ENCODE data around the gene AKT2. TPM values are rescaled to one million over a fixed set of nuclear protein-coding genes. Genes with fewer than 3 reads are reported as not detected.

Gene AKT2
- total RNA-seq, 1 experiment from 2014 or later, result 150 TPM

DNA sequence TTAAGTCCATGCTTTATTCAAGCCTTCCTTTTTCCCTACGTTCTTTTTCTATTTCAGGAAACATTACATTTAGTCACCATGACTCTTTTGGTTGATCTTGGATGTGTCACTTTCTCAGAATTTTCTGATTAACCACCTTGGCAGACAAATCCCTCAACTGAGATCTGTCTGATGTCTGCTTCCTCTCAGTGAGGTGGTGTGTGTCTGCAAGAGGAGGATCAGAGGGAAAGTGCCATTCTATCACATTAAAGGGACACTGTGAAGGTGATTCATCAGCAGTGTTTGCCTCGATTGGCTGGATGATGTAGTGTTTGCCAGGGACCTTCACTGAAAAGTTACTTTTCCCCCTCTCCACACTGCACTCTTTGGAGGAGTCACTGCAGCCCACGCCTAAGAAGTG lies 55.7 kb downstream of the AKT2 start:
- no peaks in the 10 kb centered on the region for H3K27me3 ChIP-seq (ENCODE audit: insufficient read depth, low read length)
- no peak overlapping the region for H3K27ac Mint-ChIP-seq

More for the DNA sequence above, 55.7 kb downstream of the AKT2 start:
- H3K79me1 ChIP-seq (ENCODE audit: insufficient read depth, low read depth, low read length, poor library complexity, severe bottlenecking), result no peaks in the 10 kb centered on the region
- H2BK120ac ChIP-seq (ENCODE audit: low read depth, low read length, poor library complexity, severe bottlenecking), result no peak overlapping the region
- no peaks in the 10 kb centered on the region for H3K79me2 ChIP-seq (ENCODE audit: insufficient read depth, low read length)
- H2BK15ac ChIP-seq (ENCODE audit: low read depth, low read length), result no peak overlapping the region
- peaks cover under 1% of the 10 kb centered on the region for H3K23me2 ChIP-seq (ENCODE audit: insufficient read length, low read depth, low read length, poor library complexity, severe bottlenecking)
- Mint-ChIP-seq H3K9me3 (no peaks in the 10 kb centered on the region), H3K36me3 (ENCODE audit: insufficient read depth in 1 of 3, low read depth in 3 of 3) (peaks cover 0 to 4% (median 0%) of the 10 kb centered on the region in 3 experiments; a peak in 1 of 7 replicates), H3K4me1 (peaks cover 19% of the 10 kb centered on the region in 2 experiments), H3K27me3 (ENCODE audit: low read depth) (peaks cover 9% of the 10 kb centered on the region), H3K4me3 (no peak overlapping the region)
- no peak overlapping the region for H4K91ac ChIP-seq (ENCODE audit: insufficient read length, low read depth, low read length)
- H3K14ac ChIP-seq (ENCODE audit: insufficient read depth, low read length), result no peak overlapping the region
- H3K23ac ChIP-seq (ENCODE audit: insufficient read length, low read depth, low read length), result no peak overlapping the region
- H3K9me3 ChIP-seq (ENCODE audit: control insufficient read depth, low read depth, low read length), result no peaks in the 10 kb centered on the region
- H2BK5ac ChIP-seq (ENCODE audit: insufficient read length, low read length), result no peak overlapping the region
- no peak overlapping the region for H2AFZ ChIP-seq (ENCODE audit: low read length)
- H3K56ac ChIP-seq (ENCODE audit: insufficient read length, low read depth, low read length), result no peak overlapping the region
- no peak for DNase-seq
- no peak overlapping the region for H3T11ph ChIP-seq (ENCODE audit: low read length)
- no peaks in the 10 kb centered on the region for H4K20me1 ChIP-seq (ENCODE audit: control insufficient read depth, insufficient read depth, insufficient read length)
- H4K8ac ChIP-seq (replicated peaks; ENCODE audit: insufficient read length, low read depth, low read length), result no peak overlapping the region
- no peak overlapping the region for H3K4me2 ChIP-seq (ENCODE audit: insufficient read depth, insufficient read length, low read length)
- H4K5ac ChIP-seq (ENCODE audit: insufficient read length, low read depth, low read length), result no peak overlapping the region
- no peak overlapping the region for H3K9ac ChIP-seq (ENCODE audit: extremely low read depth, insufficient read length, low read length)
- H2BK20ac ChIP-seq (ENCODE audit: low read depth, low read length, poor library complexity, severe bottlenecking), result no peak overlapping the region
- H3K4me1 ChIP-seq (ENCODE audit: insufficient read depth, low read length), result peaks cover 2% of the 10 kb centered on the region; the same call in 1 of the 2 replicates
- no peak overlapping the region for H3K27ac ChIP-seq (ENCODE audit: insufficient read length, low read depth, low read length)
- H3K18ac ChIP-seq (ENCODE audit: insufficient read length, low read depth, low read length), result no peak overlapping the region
- H2AK5ac ChIP-seq (ENCODE audit: insufficient read length, low read length), result no peak overlapping the region
- H3K4ac ChIP-seq (ENCODE audit: low read depth, low read length), result no peak overlapping the region
- TF ChIP-seq, protein P1, sequence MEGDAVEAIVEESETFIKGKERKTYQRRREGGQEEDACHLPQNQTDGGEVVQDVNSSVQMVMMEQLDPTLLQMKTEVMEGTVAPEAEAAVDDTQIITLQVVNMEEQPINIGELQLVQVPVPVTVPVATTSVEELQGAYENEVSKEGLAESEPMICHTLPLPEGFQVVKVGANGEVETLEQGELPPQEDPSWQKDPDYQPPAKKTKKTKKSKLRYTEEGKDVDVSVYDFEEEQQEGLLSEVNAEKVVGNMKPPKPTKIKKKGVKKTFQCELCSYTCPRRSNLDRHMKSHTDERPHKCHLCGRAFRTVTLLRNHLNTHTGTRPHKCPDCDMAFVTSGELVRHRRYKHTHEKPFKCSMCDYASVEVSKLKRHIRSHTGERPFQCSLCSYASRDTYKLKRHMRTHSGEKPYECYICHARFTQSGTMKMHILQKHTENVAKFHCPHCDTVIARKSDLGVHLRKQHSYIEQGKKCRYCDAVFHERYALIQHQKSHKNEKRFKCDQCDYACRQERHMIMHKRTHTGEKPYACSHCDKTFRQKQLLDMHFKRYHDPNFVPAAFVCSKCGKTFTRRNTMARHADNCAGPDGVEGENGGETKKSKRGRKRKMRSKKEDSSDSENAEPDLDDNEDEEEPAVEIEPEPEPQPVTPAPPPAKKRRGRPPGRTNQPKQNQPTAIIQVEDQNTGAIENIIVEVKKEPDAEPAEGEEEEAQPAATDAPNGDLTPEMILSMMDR (conservative IDR thresholded peaks at IDR 0.05), result no peak
- no CpG with 5 or more reads among the region's 3 CpGs for whole genome bisulfite sequencing (ENCODE audit: extremely low coverage, insufficient read length, low lambda C conversion rate)
- H2BK12ac ChIP-seq (ENCODE audit: insufficient read length, low read depth, low read length), result no peak overlapping the region
